Measurements from ENCODE around the gene ATP10D.

Gene ATP10D

GRCh38 chr4:47485047-47485692, at the start of gene ATP10D:
TSS of gene ATP10D (plus strand) at chr4:47485275. CDS start at chr4:47512541, 27,266 bp downstream.
- Histone ChIP-seq H3K27me3 (ENCODE audit: control insufficient read depth in 1 of 2, insufficient read depth in 2 of 2, low read length in 2 of 2) (no peaks in the 10 kb centered on the region), H3K4me1 (ENCODE audit: insufficient read depth, low read length) (peaks cover 16% of the 10 kb centered on the region), H3K9me3 (ENCODE audit: low read length) (no peaks in the 10 kb centered on the region), H3K4me3 (ENCODE audit: low read depth in 1 of 2, low read length in 2 of 2) (peak within 1 kb of the TSS; percentile 55 to 82), H3K36me3 (ENCODE audit: insufficient read depth, low read length) (no peaks in the 10 kb centered on the region), H3K9ac (ENCODE audit: low read length) (peak within 1 kb of the TSS; percentile 86), H3K27ac (ENCODE audit: low read depth, low read length) (peak within 1 kb of the TSS; percentile 83)

GRCh38 chr4:47442980-47443379, 42.1 kb upstream of the ATP10D start:
- Histone ChIP-seq H3K27me3 (ENCODE audit: control insufficient read depth in 1 of 2, insufficient read depth in 2 of 2, low read length in 2 of 2) (no peaks in the 10 kb centered on the region), H3K27ac (ENCODE audit: low read depth, low read length) (no peak overlapping the region), H3K36me3 (ENCODE audit: insufficient read depth, low read length) (no peaks in the 10 kb centered on the region), H3K9ac (ENCODE audit: low read length) (no peak overlapping the region), H3K4me3 (ENCODE audit: low read depth in 1 of 2, low read length in 2 of 2) (no peak overlapping the region), H3K4me1 (ENCODE audit: insufficient read depth, low read length) (no peaks in the 10 kb centered on the region), H3K9me3 (ENCODE audit: low read length) (no peaks in the 10 kb centered on the region)

- H3K9me3 ChIP-seq (ENCODE audit: low read length): no peaks in the 10 kb centered on the region
- no peaks in the 10 kb centered on the region for H3K4me1 ChIP-seq (ENCODE audit: insufficient read depth, low read length)
- no peak overlapping the region for H3K9ac ChIP-seq (ENCODE audit: low read length)
- no peaks in the 10 kb centered on the region for H3K27me3 ChIP-seq (ENCODE audit: control insufficient read depth in 1 of 2, insufficient read depth in 2 of 2, low read length in 2 of 2)
- no peak overlapping the region for H3K4me3 ChIP-seq (ENCODE audit: low read depth in 1 of 2, low read length in 2 of 2)
- no peak overlapping the region for H3K27ac ChIP-seq (ENCODE audit: low read depth, low read length)
- H3K36me3 ChIP-seq (ENCODE audit: insufficient read depth, low read length): no peaks in the 10 kb centered on the region
Observed at GRCh38 chr4:47444031-47444430, 41.0 kb upstream of the ATP10D start.

GRCh38 chr4:47451657-47452056, 33.4 kb upstream of the ATP10D start:
- Histone ChIP-seq H3K27ac (ENCODE audit: low read depth, low read length) (no peak overlapping the region), H3K4me1 (ENCODE audit: insufficient read depth, low read length) (no peaks in the 10 kb centered on the region), H3K9ac (ENCODE audit: low read length) (no peak overlapping the region), H3K9me3 (ENCODE audit: low read length) (no peaks in the 10 kb centered on the region), H3K4me3 (ENCODE audit: low read depth in 1 of 2, low read length in 2 of 2) (no peak overlapping the region), H3K27me3 (ENCODE audit: control insufficient read depth in 1 of 2, insufficient read depth in 2 of 2, low read length in 2 of 2) (no peaks in the 10 kb centered on the region), H3K36me3 (ENCODE audit: insufficient read depth, low read length) (peaks cover 5% of the 10 kb centered on the region)

- H3K27me3 ChIP-seq (ENCODE audit: control insufficient read depth in 1 of 2, insufficient read depth in 2 of 2, low read length in 2 of 2): no peaks in the 10 kb centered on the region
- peak overlapping the region; percentile 75 for H3K9ac ChIP-seq (ENCODE audit: low read length)
- no peaks in the 10 kb centered on the region for H3K9me3 ChIP-seq (ENCODE audit: low read length)
- H3K36me3 ChIP-seq (ENCODE audit: insufficient read depth, low read length): no peaks in the 10 kb centered on the region
- peaks cover 17% of the 10 kb centered on the region for H3K4me1 ChIP-seq (ENCODE audit: insufficient read depth, low read length)
- peak overlapping the region; percentile 91 for H3K27ac ChIP-seq (ENCODE audit: low read depth, low read length)
- peak overlapping the region; percentile 86 to 97 for H3K4me3 ChIP-seq (ENCODE audit: low read depth in 1 of 2, low read length in 2 of 2)
Observed at GRCh38 chr4:47462799-47463234, 22.3 kb upstream of the ATP10D start.

- Histone ChIP-seq H3K4me3 (ENCODE audit: low read depth in 1 of 2, low read length in 2 of 2) (peak within 1 kb of the TSS; percentile 86 to 97), H3K4me1 (ENCODE audit: insufficient read depth, low read length) (peaks cover 17% of the 10 kb centered on the region), H3K27ac (ENCODE audit: low read depth, low read length) (peak within 1 kb of the TSS; percentile 91), H3K9me3 (ENCODE audit: low read length) (no peaks in the 10 kb centered on the region), H3K27me3 (ENCODE audit: control insufficient read depth in 1 of 2, insufficient read depth in 2 of 2, low read length in 2 of 2) (no peaks in the 10 kb centered on the region), H3K9ac (ENCODE audit: low read length) (peak within 1 kb of the TSS; percentile 75), H3K36me3 (ENCODE audit: insufficient read depth, low read length) (no peaks in the 10 kb centered on the region)
Observed at GRCh38 chr4:47463235-47463956, 21.7 kb upstream of the ATP10D start, which contains the start of gene COMMD8. TSS of gene COMMD8 (minus strand) at chr4:47463702. CDS start at chr4:47463651, 51 bp downstream.

- H3K27ac ChIP-seq (ENCODE audit: low read depth, low read length): no peak overlapping the region
- no peak overlapping the region for H3K4me3 ChIP-seq (ENCODE audit: low read depth in 1 of 2, low read length in 2 of 2)
- no peak overlapping the region for H3K9ac ChIP-seq (ENCODE audit: low read length)
- peaks cover 17% of the 10 kb centered on the region for H3K4me1 ChIP-seq (ENCODE audit: insufficient read depth, low read length)
- H3K27me3 ChIP-seq (ENCODE audit: control insufficient read depth in 1 of 2, insufficient read depth in 2 of 2, low read length in 2 of 2): no peaks in the 10 kb centered on the region
- H3K36me3 ChIP-seq (ENCODE audit: insufficient read depth, low read length): no peaks in the 10 kb centered on the region
- H3K9me3 ChIP-seq (ENCODE audit: low read length): no peaks in the 10 kb centered on the region
Observed at GRCh38 chr4:47465004-47465403, 20.1 kb upstream of the ATP10D start.

GRCh38 chr4:47466056-47466785, 18.9 kb upstream of the ATP10D start:
- Histone ChIP-seq H3K4me1 (ENCODE audit: insufficient read depth, low read length) (peaks cover 17% of the 10 kb centered on the region), H3K9me3 (ENCODE audit: low read length) (no peaks in the 10 kb centered on the region), H3K27me3 (ENCODE audit: control insufficient read depth in 1 of 2, insufficient read depth in 2 of 2, low read length in 2 of 2) (no peaks in the 10 kb centered on the region), H3K27ac (ENCODE audit: low read depth, low read length) (no peak overlapping the region), H3K9ac (ENCODE audit: low read length) (no peak overlapping the region), H3K36me3 (ENCODE audit: insufficient read depth, low read length) (no peaks in the 10 kb centered on the region), H3K4me3 (ENCODE audit: low read depth in 1 of 2, low read length in 2 of 2) (no peak overlapping the region)

- H3K4me1 ChIP-seq (ENCODE audit: insufficient read depth, low read length): peaks cover 4% of the 10 kb centered on the region
- no peaks in the 10 kb centered on the region for H3K9me3 ChIP-seq (ENCODE audit: low read length)
- no peaks in the 10 kb centered on the region for H3K36me3 ChIP-seq (ENCODE audit: insufficient read depth, low read length)
- no peaks in the 10 kb centered on the region for H3K27me3 ChIP-seq (ENCODE audit: control insufficient read depth in 1 of 2, insufficient read depth in 2 of 2, low read length in 2 of 2)
- no peak overlapping the region for H3K4me3 ChIP-seq (ENCODE audit: low read depth in 1 of 2, low read length in 2 of 2)
- H3K9ac ChIP-seq (ENCODE audit: low read length): no peak overlapping the region
- no peak overlapping the region for H3K27ac ChIP-seq (ENCODE audit: low read depth, low read length)
Observed at GRCh38 chr4:47468706-47469365, 16.2 kb upstream of the ATP10D start.

- Histone ChIP-seq H3K9ac (ENCODE audit: low read length) (no peak overlapping the region), H3K4me3 (ENCODE audit: low read depth in 1 of 2, low read length in 2 of 2) (no peak overlapping the region), H3K4me1 (ENCODE audit: insufficient read depth, low read length) (no peaks in the 10 kb centered on the region), H3K27me3 (ENCODE audit: control insufficient read depth in 1 of 2, insufficient read depth in 2 of 2, low read length in 2 of 2) (no peaks in the 10 kb centered on the region), H3K9me3 (ENCODE audit: low read length) (no peaks in the 10 kb centered on the region), H3K36me3 (ENCODE audit: insufficient read depth, low read length) (no peaks in the 10 kb centered on the region), H3K27ac (ENCODE audit: low read depth, low read length) (no peak overlapping the region)
Observed at GRCh38 chr4:47469951-47470350, 15.1 kb upstream of the ATP10D start.

- Histone ChIP-seq H3K9me3 (ENCODE audit: low read length) (no peaks in the 10 kb centered on the region), H3K4me3 (ENCODE audit: low read depth in 1 of 2, low read length in 2 of 2) (no peak overlapping the region), H3K9ac (ENCODE audit: low read length) (no peak overlapping the region), H3K27ac (ENCODE audit: low read depth, low read length) (no peak overlapping the region), H3K36me3 (ENCODE audit: insufficient read depth, low read length) (no peaks in the 10 kb centered on the region), H3K27me3 (ENCODE audit: control insufficient read depth in 1 of 2, insufficient read depth in 2 of 2, low read length in 2 of 2) (no peaks in the 10 kb centered on the region), H3K4me1 (ENCODE audit: insufficient read depth, low read length) (no peaks in the 10 kb centered on the region)
Observed at GRCh38 chr4:47471064-47471463, 14.0 kb upstream of the ATP10D start.

All from muscle layer of colon (tissue), 2 donors.